ENCODE data around the gene DENND1A.

DNA sequence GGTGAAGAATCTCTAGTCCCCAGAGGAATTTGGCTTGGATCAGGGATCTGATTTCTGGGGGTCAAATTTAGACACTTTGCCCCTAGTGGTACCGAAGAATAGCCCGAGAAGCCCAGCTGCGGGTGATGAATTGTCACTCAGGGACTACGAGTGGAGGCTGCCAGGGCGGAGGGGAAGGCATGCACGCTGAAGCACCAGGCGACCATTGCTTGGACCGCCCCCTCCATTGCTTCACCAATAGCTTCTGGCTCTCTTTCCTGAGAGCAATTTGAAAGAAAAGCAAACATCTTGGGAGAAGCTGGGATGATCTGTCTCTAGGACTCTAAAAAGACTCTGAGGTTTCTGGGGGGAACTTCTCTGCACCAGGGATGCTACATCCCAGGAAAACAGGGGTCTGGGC, 436.3 kb downstream of the DENND1A start:
- TF ChIP-seq, protein P1, sequence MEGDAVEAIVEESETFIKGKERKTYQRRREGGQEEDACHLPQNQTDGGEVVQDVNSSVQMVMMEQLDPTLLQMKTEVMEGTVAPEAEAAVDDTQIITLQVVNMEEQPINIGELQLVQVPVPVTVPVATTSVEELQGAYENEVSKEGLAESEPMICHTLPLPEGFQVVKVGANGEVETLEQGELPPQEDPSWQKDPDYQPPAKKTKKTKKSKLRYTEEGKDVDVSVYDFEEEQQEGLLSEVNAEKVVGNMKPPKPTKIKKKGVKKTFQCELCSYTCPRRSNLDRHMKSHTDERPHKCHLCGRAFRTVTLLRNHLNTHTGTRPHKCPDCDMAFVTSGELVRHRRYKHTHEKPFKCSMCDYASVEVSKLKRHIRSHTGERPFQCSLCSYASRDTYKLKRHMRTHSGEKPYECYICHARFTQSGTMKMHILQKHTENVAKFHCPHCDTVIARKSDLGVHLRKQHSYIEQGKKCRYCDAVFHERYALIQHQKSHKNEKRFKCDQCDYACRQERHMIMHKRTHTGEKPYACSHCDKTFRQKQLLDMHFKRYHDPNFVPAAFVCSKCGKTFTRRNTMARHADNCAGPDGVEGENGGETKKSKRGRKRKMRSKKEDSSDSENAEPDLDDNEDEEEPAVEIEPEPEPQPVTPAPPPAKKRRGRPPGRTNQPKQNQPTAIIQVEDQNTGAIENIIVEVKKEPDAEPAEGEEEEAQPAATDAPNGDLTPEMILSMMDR (IDR thresholded peaks at IDR 0.05): no peak
- TF ChIP-seq POLR2A (IDR thresholded peaks at IDR 0.05) (no peak), POLR2AphosphoS5 (IDR thresholded peaks at IDR 0.05) (no peak)
